Naive thymus-derived CD4-positive, alpha-beta T cell (primary cell): ENCODE data around the gene SOCS1. TPM values are rescaled to one million over a fixed set of nuclear protein-coding genes. Genes with fewer than 3 reads are reported as not detected.

Source experiments
- ATAC-seq: fragments of 150-1000 bp; cut with Tn5 transposase; 2 replicates; pipeline ENCODE4 v1.10.0; 2021; ENCODE audit warnings: mild to moderate bottlenecking, moderate library complexity
- CTCF ChIA-PET: fragments of 350-600 bp; sonication (Branson Sonifier 250); formaldehyde crosslinking; loops from one replicate; lab custom pipeline; 2021; ENCODE audit warnings: antibody characterized with exemption; lab: Charles Lee
- POLR2A ChIA-PET: fragments of 350-600 bp; sonication (Branson Sonifier 250); formaldehyde crosslinking; loops from one replicate; lab custom pipeline; 2021; ENCODE audit warnings: antibody characterized with exemption, inconsistent platforms; lab: Charles Lee
- DNase-seq, 9 donors: peaks; one replicate each; pipeline versions ENCODE4 v3.0.0 to v3.0.0-alpha.2; 2020 to 2022; ENCODE audit warnings: mixed read lengths in 1 of 9
- H3K27ac ChIP-seq: one replicate; pipeline ENCODE4 v1.7.0; 2013; ENCODE audit warnings: mild to moderate bottlenecking, low read depth, low read length, moderate library complexity
- H3K27me3 ChIP-seq, 2 donors: one replicate each; pipeline ENCODE4 v1.7.0; 2013; ENCODE audit warnings: low read length in 2 of 2, mild to moderate bottlenecking in 2 of 2, moderate library complexity in 2 of 2; ENCODE audit not compliant: control insufficient read depth in 2 of 2, insufficient read depth in 2 of 2
- H3K36me3 ChIP-seq, 3 experiments: 1 replicate in 2 of 3; 2 replicates in 1 of 3; pipeline ENCODE4 v1.7.0; 2013; ENCODE audit warnings: low read length in 3 of 3, mild to moderate bottlenecking in 3 of 3, moderate library complexity in 1 of 3; ENCODE audit not compliant: insufficient read depth in 3 of 3, control insufficient read depth in 2 of 3
- H3K4me1 ChIP-seq, 2 donors: one replicate each; pipeline ENCODE4 v1.7.0; 2013; ENCODE audit warnings: low read length in 2 of 2, mild to moderate bottlenecking in 2 of 2, moderate library complexity in 1 of 2; ENCODE audit not compliant: control insufficient read depth in 2 of 2, insufficient read depth in 2 of 2
- H3K4me3 ChIP-seq: 2 replicates; pipeline ENCODE4 v1.7.0; 2013; ENCODE audit warnings: mild to moderate bottlenecking, low read length
- H3K9me3 ChIP-seq, 3 experiments: 1 replicate in 2 of 3; 2 replicates in 1 of 3; pipeline ENCODE4 v1.7.0; 2013; ENCODE audit warnings: low read length in 3 of 3; ENCODE audit not compliant: control insufficient read depth in 2 of 3
- H3K27ac Mint-ChIP-seq, 9 donors: one replicate each; pipeline ENCODE4 v1.8.0; 2020 to 2022; ENCODE audit warnings: mixed read lengths in 9 of 9, mild to moderate bottlenecking in 8 of 9, moderate library complexity in 5 of 9, inconsistent platforms in 2 of 9
- H3K27me3 Mint-ChIP-seq, 5 donors: one replicate each; pipeline ENCODE4 v1.8.0; 2021 to 2022; ENCODE audit warnings: mixed read lengths in 5 of 5, mild to moderate bottlenecking in 1 of 5
- H3K36me3 Mint-ChIP-seq, 5 donors: one replicate each; pipeline ENCODE4 v1.8.0; 2020 to 2022; ENCODE audit warnings: mixed read lengths in 5 of 5, mild to moderate bottlenecking in 3 of 5, inconsistent platforms in 1 of 5
- H3K4me1 Mint-ChIP-seq, 7 donors: one replicate each; pipeline ENCODE4 v1.8.0; 2020 to 2022; ENCODE audit warnings: mixed read lengths in 7 of 7, mild to moderate bottlenecking in 3 of 7, inconsistent platforms in 1 of 7
- H3K4me3 Mint-ChIP-seq, 10 donors: one replicate each; pipeline ENCODE4 v1.8.0; 2020 to 2022; ENCODE audit warnings: mild to moderate bottlenecking in 10 of 10, mixed read lengths in 10 of 10, moderate library complexity in 6 of 10, inconsistent platforms in 2 of 10
- H3K9me3 Mint-ChIP-seq, 11 donors: one replicate each; pipeline ENCODE4 v1.8.0; 2020 to 2022; ENCODE audit warnings: mixed read lengths in 11 of 11, mild to moderate bottlenecking in 4 of 11, inconsistent platforms in 1 of 11, moderate library complexity in 1 of 11
- intact Hi-C, 2 donors: fragments of 100-400 bp; cut with micrococcal nuclease; formaldehyde crosslinking; loops; one replicate each; pipeline ENCODE4 v1.15.1; 2023
- polyA plus RNA-seq, 2 donors: library from polyadenylated mRNA; unstranded; fragments of 300-500 nt; fragmentation: Illumina TruSeq; gene quantifications; one replicate each; pipeline ENCODE4 v1.2.3, GENCODE V29; 2021
- total RNA-seq, 6 experiments: library from RNA in 5 of 6; stranded (reverse) in 5 of 6; gene quantifications; 1 replicate in 5 of 6; 2 replicates in 1 of 6; pipeline ENCODE4 v1.2.3 and lab custom pipeline; 2021 to 2026

SOCS1 gene
- total and polyA plus RNA-seq, 7 experiments from 2014 or later, result 12.8 to 191 (median 16.1) TPM

DNA sequence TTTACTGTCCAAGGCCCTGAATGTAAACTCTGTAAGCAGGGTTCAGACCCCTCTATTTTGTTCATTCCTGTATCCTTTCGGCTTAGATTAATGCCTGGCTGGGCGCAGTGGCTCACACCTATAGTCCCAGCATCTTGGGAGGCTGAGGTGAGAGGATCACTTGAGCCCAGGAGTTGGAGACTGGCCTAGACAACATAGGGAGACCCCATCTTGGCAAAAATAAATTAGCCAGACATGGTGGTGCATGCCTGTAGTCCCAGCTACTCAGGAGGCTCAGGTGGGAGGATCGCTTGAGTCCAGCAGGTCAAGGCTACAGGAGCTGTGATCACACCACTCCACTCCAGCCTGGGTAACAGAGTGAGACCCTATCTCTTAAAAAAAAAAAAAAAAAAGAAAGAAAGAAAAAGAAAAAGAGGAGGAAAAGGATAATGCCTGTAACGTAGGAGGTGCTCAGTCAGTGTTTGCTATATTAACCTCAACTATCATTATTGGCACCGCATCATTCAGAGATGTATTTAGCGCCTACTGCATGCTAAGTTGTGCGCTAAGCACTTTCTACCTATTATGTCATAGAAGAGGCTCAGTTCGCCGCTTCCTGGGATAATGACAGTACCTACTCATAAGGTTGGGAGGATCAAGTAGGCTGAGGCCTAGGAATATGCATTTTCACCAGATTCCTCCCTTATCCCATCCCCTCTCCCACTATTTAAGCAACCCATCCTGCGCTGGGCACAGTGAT is 5.0 kb downstream of the SOCS1 start:
- no peaks in the 10 kb centered on the region for H3K9me3 Mint-ChIP-seq
- H3K4me3 ChIP-seq, result no peak overlapping the region
- H3K36me3 ChIP-seq, result peaks cover 0 to 6% (median 3%) of the 10 kb centered on the region in 3 experiments
- intact Hi-C loops, result loop anchor here (10.0 kb wide), 4 partner anchors 196 to 834 kb away; partner anchors contain the start of genes LITAF (in 1 of the 2) and NUBP1 (in 1 of the 2)
- no peaks in the 10 kb centered on the region for H3K27me3 Mint-ChIP-seq
- ATAC-seq (no peak), DNase-seq (no peak)
- POLR2A ChIA-PET, result interaction anchor here (1.1 to 1.2 kb wide), 2 partner anchors 12 to 15 kb away, joined by 3 to 6 read pairs; no protein-coding TSS in a partner anchor
- CTCF ChIA-PET, result no interaction called here
- peaks cover 25 to 33% of the 10 kb centered on the region in 2 donors for H3K4me1 ChIP-seq
- no peaks in the 10 kb centered on the region for H3K27me3 ChIP-seq
- H3K4me3 Mint-ChIP-seq, result peak overlapping the region in 1 of 10 donors; percentile 6
- peak overlapping the region; percentile 46 for H3K27ac ChIP-seq
- H3K9me3 ChIP-seq, result no peaks in the 10 kb centered on the region
- H3K4me1 Mint-ChIP-seq, result peaks cover 18 to 55% (median 31%) of the 10 kb centered on the region in 7 donors
- H3K36me3 Mint-ChIP-seq, result peaks cover 0 to 55% (median 5%) of the 10 kb centered on the region in 5 donors
- H3K27ac Mint-ChIP-seq, result peak overlapping the region in 7 of 9 donors; percentile 25 to 92 (median 83)

DNA sequence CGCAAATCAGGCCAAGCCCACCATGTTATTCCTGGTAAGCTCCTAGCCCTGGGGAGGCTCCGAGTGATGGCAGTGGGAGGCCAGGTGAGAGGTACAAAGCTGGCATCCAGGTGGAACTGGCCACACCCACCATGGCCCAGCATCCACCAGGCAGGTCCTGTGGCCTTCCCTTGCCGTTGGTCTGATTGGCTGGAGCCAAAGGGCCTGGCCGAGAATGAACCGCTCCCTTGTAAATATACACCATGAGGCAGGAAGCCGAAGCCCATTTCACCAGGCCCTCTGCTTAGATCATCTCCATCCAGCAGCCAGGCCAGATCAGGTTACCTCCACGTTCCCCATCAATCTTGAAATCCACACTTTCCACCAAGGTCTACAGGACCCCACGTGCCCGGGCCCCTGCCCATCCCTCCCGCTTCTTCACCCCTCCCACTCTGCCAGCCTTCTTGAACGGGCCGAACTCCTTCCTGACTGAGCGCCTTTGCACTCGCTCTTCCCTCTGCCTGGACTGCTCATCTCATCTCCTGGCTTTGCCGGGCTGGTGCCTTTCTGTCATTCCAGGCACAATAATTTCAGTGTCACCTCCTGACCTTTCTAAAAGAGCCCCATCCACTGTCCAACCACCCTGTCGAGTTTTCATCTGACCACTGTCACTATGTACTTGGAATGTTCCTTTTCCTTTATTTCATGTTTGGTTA is 5.8 kb downstream of the SOCS1 start:
- no peaks in the 10 kb centered on the region for H3K9me3 Mint-ChIP-seq
- peak overlapping the region in 2 of 10 donors; percentile 6 to 43 for H3K4me3 Mint-ChIP-seq
- H3K36me3 Mint-ChIP-seq, result peaks cover 0 to 54% (median 5%) of the 10 kb centered on the region in 5 donors
- Histone ChIP-seq H3K4me3 (no peak overlapping the region), H3K27ac (no peak overlapping the region), H3K36me3 (peaks cover 0 to 6% (median under 1%) of the 10 kb centered on the region in 3 experiments), H3K27me3 (no peaks in the 10 kb centered on the region), H3K9me3 (no peaks in the 10 kb centered on the region), H3K4me1 (peaks cover 25 to 33% of the 10 kb centered on the region in 2 donors)
- H3K27ac Mint-ChIP-seq, result peak overlapping the region in 8 of 9 donors; percentile 25 to 92 (median 60)
- H3K4me1 Mint-ChIP-seq, result peaks cover 18 to 62% (median 31%) of the 10 kb centered on the region in 7 donors
- CTCF ChIA-PET, result no interaction called here
- no peaks in the 10 kb centered on the region for H3K27me3 Mint-ChIP-seq
- POLR2A ChIA-PET, result no interaction called here
- intact Hi-C loops, result loop anchor here (10.0 kb wide), 4 partner anchors 195 to 835 kb away; partner anchors contain the start of genes LITAF (in 1 of the 2) and NUBP1 (in 1 of the 2)
- DNase-seq (no peak), ATAC-seq (no peak)

DNA sequence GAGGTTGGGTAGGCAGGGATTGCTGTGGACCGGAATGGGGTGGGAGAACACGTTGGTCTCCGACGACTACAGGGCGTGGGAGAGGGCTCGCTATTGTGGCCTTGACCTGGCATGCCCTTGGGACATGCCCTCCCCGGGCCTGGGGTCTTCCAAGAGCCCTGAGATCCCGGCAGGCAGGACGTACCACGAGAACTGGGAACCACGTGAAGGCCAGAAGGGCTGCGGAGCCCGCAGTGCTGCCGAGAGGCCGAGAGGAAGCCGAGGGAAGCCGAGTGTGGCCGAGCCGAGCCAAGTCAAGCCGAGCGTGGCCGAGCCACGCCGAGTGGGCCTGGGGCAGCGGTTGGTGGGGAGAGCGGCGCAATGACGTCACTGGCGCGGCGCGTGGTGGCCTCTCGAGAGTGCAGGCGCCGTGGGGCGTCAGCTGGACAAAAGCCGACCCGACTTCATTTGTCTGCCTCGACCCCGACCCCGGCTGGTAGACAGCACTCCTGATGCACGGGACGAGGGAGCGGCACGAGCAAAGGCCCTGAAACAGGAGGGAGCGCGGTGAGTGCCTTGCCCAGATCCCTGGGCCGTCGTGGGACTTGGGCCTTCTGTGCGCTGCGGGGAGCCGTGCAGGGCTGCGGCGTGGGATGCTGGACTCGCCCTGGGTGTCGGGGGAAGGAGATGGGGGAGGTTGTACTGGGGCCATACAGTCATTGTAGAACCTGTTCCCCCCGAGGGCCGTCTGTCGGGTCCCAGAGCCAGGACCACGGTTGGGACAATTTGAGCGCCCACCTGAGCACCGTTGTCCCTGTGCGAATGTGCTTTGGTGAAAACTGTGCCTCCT is 6.6 kb downstream of the SOCS1 start:
- no peaks in the 10 kb centered on the region for H3K27me3 ChIP-seq
- peak overlapping the region in 7 of 9 donors; percentile 17 to 78 (median 62) for H3K27ac Mint-ChIP-seq
- H3K4me3 Mint-ChIP-seq, result no peak overlapping the region
- peaks cover 17 to 69% (median 32%) of the 10 kb centered on the region in 7 donors for H3K4me1 Mint-ChIP-seq
- POLR2A ChIA-PET, result no interaction called here
- ATAC-seq (no peak), DNase-seq (no peak)
- no peaks in the 10 kb centered on the region for H3K27me3 Mint-ChIP-seq
- H3K4me1 ChIP-seq, result peaks cover 25 to 31% of the 10 kb centered on the region in 2 donors
- H3K36me3 Mint-ChIP-seq, result peaks cover 0 to 49% (median 5%) of the 10 kb centered on the region in 5 donors
- no peaks in the 10 kb centered on the region for H3K9me3 Mint-ChIP-seq
- peaks cover 0 to 6% (median 0%) of the 10 kb centered on the region in 3 experiments for H3K36me3 ChIP-seq
- H3K9me3 ChIP-seq, result no peaks in the 10 kb centered on the region
- intact Hi-C loops, result loop anchor here (10.0 kb wide), 4 partner anchors 195 to 835 kb away; partner anchors contain the start of genes LITAF (in 1 of the 2) and NUBP1 (in 1 of the 2)
- CTCF ChIA-PET, result no interaction called here
- no peak overlapping the region for H3K27ac ChIP-seq
- H3K4me3 ChIP-seq, result no peak overlapping the region

DNA sequence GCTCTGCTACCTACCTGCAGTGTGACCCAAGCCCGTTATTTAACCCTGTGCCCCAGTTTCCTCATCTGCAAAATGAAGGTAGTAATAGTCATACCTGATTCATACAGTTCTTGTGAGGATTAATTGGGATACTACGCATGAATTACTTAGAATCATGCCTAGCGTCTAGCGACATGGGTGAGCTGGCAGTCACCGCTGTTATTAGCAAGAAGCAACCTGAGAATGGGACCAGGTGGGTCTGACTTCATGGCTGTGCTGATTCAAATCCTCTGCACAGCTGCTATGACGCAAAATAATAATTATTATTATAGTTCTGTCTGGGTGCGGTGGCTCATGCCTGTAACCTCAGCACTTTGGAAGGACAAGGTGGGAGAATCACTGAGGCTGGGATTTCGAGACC is 7.9 kb downstream of the SOCS1 start:
- Histone ChIP-seq H3K4me3 (no peak overlapping the region), H3K4me1 (peaks cover 15 to 21% of the 10 kb centered on the region in 2 donors), H3K27ac (no peak overlapping the region), H3K27me3 (no peaks in the 10 kb centered on the region), H3K36me3 (peaks cover 0 to 5% (median 0%) of the 10 kb centered on the region in 3 experiments), H3K9me3 (no peaks in the 10 kb centered on the region)
- no peaks in the 10 kb centered on the region for H3K27me3 Mint-ChIP-seq
- intact Hi-C loops, result no loop called here
- no peak overlapping the region for H3K4me3 Mint-ChIP-seq
- peaks cover 0 to 37% (median 5%) of the 10 kb centered on the region in 5 donors for H3K36me3 Mint-ChIP-seq
- no peak for DNase-seq
- H3K9me3 Mint-ChIP-seq, result no peaks in the 10 kb centered on the region
- ChIA-PET CTCF (interaction anchor here (0.6 kb wide), 1 partner anchor 299 kb away, joined by 3 read pairs; no protein-coding TSS in a partner anchor), POLR2A (interaction anchor here (0.9 to 1.7 kb wide), 2 partner anchors 8 to 23 kb away, joined by 3 to 9 read pairs; partner anchors contain the start of gene SOCS1)
- peak overlapping the region in 2 of 9 donors; percentile 32 to 62 for H3K27ac Mint-ChIP-seq
- peaks cover 10 to 63% (median 22%) of the 10 kb centered on the region in 7 donors for H3K4me1 Mint-ChIP-seq
- no peak for ATAC-seq

DNA sequence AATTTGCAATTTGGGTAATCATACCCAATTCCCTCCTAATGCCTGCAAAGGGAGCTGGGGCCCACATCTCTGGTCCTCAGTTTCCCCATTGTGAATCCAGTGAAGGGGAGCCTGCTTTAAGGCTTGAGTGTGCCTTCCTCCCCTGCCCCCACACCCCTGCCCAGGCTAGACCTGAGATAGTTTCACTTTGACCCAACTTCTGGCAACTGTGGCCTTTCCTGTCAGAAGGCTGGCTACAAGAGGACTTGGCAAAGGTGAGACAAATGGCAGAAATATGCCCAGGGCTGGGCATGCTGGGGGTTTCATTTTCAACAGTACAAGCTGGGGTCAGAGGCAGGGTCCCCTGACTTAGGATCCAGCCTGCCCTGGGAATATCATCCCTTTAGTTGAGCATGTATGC is 10.0 kb downstream of the SOCS1 start:
- H3K4me1 ChIP-seq, result peaks cover under 1 to 2% of the 10 kb centered on the region in 2 donors
- Mint-ChIP-seq H3K36me3 (peaks cover 0 to 18% (median 0%) of the 10 kb centered on the region in 5 donors), H3K4me1 (peaks cover 3 to 48% (median 6%) of the 10 kb centered on the region in 7 donors), H3K27me3 (no peaks in the 10 kb centered on the region), H3K4me3 (no peak overlapping the region), H3K27ac (peak overlapping the region in 2 of 9 donors; percentile 7 to 46), H3K9me3 (no peaks in the 10 kb centered on the region)
- H3K9me3 ChIP-seq, result no peaks in the 10 kb centered on the region
- DNase-seq (no peak), ATAC-seq (no peak)
- intact Hi-C loops, result no loop called here
- no peak overlapping the region for H3K4me3 ChIP-seq
- POLR2A ChIA-PET, result interaction anchor here (0.7 to 2.3 kb wide), 2 partner anchors 10 to 15 kb away, joined by 3 to 7 read pairs; partner anchors contain the start of gene SOCS1
- CTCF ChIA-PET, result interaction anchor here (0.7 kb wide), 1 partner anchor 160 kb away, joined by 4 read pairs; no protein-coding TSS in a partner anchor
- H3K27me3 ChIP-seq, result no peaks in the 10 kb centered on the region
- no peak overlapping the region for H3K27ac ChIP-seq
- no peaks in the 10 kb centered on the region for H3K36me3 ChIP-seq
